Spleen (tissue), 7 donors: ENCODE measurements around the gene SKIC2.

Experiments
- CTCF ChIP-seq, 11 experiments: fragments of 200-600 bp in 7 of 11; fragments of 450-650 bp in 4 of 11; sonication (generic) in 4 of 11; IDR thresholded peaks in 8 of 11; conservative IDR thresholded peaks in 3 of 11; 1 replicate in 7 of 11; 2 replicates in 4 of 11; pipeline versions ENCODE4 v1.4.0 to v1.8.0; 2016 to 2021; ENCODE audit warnings: antibody characterized with exemption in 11 of 11, inconsistent platforms in 4 of 11, mild to moderate bottlenecking in 1 of 11
- POLR2AphosphoS5 ChIP-seq, 3 donors: sonication (generic); formaldehyde crosslinking; IDR thresholded peaks; one replicate each; pipeline ENCODE4 v1.5.1; 2017; ENCODE audit warnings: antibody characterized with exemption in 3 of 3
- donor health status: DM: no; HTN: no; CAD: no; lungs with moderate emphysema.
- donor health status: DM: no; HTN: no; CAD: no.
- donor health status: DM: no; HTN: no; CAD: no.

GRCh38 chr6:31915351-31915750 lies 43.6 kb upstream of the SKIC2 start:
- TF ChIP-seq POLR2AphosphoS5 (IDR thresholded peaks at IDR 0.05), result no peak
- no peak for TF ChIP-seq CTCF (IDR thresholded peaks at IDR 0.05 in 8 of 11, conservative IDR thresholded peaks at IDR 0.05 in 3 of 11)
